OCI-LY3 (cell line): ENCODE results near the gene SEPTIN10.

Experiments
- CTCF ChIP-seq: fragments of 200-600, 300-600 bp; sonication (generic); IDR thresholded peaks from 2 replicates; pipeline ENCODE4 v1.5.1; 2014; ENCODE audit warnings: antibody characterized with exemption, low read length, low read depth
- EZH2phosphoT487 ChIP-seq: fragments of 200-600 bp; shearing (Covaris generic); IDR thresholded peaks from 2 replicates; pipeline ENCODE4 v1.6.1; 2018; ENCODE audit warnings: antibody characterized with exemption, mixed run types, low read depth

- TF ChIP-seq CTCF (no peak), EZH2phosphoT487 (no peak)
These were observed 75.2 kb downstream of the SEPTIN10 start for GRCh38 chr2:109538546-109538945.
